Cardiac fibroblast (primary cell): ENCODE measurements around the gene ACAP1.
A peak's percentile ranks its signal among the peaks of the same experiment; 100 is the strongest.

Source experiments
- DNase-seq, 2 donors: peaks; one replicate each; pipeline versions ENCODE4 v3.0.0 to v3.0.0-alpha.2; 2010; ENCODE audit warnings: low read depth in 2 of 2
- H3K4me3 ChIP-seq, 2 donors: replicated peaks in 1 of 2; 1 replicate in 1 of 2; 2 replicates in 1 of 2; pipeline ENCODE4 v1.5.1; 2011; ENCODE audit warnings: low read depth in 2 of 2, low read length in 2 of 2, mild to moderate bottlenecking in 2 of 2, moderate library complexity in 1 of 2
- TF ChIP-seq, protein P1 (sequence below): IDR thresholded peaks from one replicate; pipeline ENCODE4 v1.5.1; 2011; ENCODE audit warnings: low read depth, mild to moderate bottlenecking, low read length, inconsistent platforms

ACAP1 gene

DNA sequence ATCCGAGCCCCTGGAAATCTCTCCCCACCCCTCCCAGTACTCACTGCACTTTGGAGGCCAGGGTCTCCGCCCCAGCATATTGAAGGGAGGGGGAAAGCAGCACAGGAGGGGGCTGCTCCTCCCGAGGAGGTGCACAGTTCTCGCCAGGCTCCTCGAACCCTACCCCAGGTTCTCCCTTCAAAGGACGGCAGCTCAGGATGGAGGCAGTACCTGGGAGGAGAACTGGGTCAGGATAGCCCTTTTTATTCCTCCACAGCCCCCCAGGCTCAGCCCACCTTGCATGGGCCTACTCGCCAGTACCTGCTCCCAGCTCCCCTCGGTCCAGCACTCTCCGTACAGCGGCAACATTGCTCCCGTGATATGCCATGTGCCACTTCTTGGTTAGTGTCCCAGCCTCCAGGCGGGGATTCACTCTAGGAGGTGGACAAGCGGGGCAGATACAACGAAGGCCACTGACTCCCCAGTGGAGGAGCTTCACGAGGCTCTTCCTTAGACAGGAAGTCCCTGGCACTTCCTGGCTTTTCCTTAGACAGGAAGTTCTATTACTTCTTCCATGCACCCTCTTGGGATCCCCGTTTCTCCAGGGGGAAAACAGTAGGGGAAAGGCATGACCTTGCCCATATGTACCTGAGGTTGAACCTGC lies 19.0 kb upstream of the ACAP1 start:
- TF ChIP-seq, protein P1, sequence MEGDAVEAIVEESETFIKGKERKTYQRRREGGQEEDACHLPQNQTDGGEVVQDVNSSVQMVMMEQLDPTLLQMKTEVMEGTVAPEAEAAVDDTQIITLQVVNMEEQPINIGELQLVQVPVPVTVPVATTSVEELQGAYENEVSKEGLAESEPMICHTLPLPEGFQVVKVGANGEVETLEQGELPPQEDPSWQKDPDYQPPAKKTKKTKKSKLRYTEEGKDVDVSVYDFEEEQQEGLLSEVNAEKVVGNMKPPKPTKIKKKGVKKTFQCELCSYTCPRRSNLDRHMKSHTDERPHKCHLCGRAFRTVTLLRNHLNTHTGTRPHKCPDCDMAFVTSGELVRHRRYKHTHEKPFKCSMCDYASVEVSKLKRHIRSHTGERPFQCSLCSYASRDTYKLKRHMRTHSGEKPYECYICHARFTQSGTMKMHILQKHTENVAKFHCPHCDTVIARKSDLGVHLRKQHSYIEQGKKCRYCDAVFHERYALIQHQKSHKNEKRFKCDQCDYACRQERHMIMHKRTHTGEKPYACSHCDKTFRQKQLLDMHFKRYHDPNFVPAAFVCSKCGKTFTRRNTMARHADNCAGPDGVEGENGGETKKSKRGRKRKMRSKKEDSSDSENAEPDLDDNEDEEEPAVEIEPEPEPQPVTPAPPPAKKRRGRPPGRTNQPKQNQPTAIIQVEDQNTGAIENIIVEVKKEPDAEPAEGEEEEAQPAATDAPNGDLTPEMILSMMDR: no peak
- no peak for DNase-seq
- no peak overlapping the region for H3K4me3 ChIP-seq

DNA sequence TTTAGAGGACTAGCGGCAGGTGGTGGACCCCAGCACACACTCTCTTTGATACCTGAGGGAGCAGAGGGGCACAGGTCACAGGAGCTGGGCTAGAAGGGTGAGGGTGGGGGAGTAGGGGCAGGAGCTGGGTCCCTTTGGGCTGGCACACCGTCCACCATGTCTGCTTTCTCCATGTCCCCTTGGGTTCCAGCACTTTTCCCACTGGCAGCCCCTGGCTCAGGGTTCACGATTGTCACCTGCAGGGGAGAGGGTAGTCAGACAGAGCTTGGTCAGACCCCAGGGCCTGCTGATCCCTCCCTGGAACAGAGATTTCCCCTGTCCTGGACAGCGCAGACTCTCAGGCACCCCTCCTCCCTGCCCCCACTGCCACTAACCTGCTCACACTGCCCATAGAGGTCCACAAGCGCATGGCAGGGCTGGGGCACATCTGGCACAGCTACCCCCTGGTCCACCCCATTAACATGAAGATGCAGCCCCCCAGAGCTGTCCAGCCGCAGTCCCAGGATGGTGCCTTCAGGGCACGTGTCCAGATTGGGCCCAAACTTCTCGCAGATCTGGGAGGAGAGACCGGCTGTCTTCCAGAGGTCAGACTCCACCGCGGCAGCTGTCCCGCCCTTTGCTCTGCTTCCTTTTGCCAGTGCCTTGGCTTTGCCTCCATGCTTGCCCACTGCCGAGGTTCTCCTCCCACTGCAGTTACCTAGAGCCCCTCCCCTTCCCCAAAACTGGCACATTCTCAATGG lies 18.0 kb upstream of the ACAP1 start:
- no peak overlapping the region for H3K4me3 ChIP-seq
- TF ChIP-seq, protein P1: no peak
- no peak for DNase-seq

DNA sequence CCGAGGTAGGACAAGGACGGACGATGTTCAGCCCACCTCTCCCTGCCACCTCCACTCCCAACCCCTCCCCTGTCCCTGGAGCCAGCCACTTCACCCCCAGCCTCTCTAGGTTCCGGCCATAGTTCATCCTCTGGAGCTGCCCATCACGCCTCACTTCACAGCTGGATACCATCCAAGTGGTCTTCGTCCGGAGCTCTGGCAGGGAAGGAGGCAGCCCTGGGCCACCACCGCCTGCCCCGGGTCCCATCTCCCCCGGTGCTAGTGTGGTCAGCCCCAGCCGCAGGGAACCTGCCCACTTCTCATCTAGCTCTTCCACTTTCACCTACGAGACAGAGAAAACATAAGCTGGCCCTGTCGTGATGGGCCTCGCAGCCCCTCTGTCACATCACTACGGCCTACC lies 14.9 kb upstream of the ACAP1 start:
- no peak overlapping the region for H3K4me3 ChIP-seq
- TF ChIP-seq, protein P1: no peak
- DNase-seq: no peak

- no peak overlapping the region for H3K4me3 ChIP-seq
- no peak for DNase-seq
- TF ChIP-seq, protein P1: no peak
Observed at GRCh38 chr17:7322520-7323194, 13.7 kb upstream of the ACAP1 start.

- TF ChIP-seq, protein P1: peak; percentile 92
- no peak overlapping the region for H3K4me3 ChIP-seq
- peak; percentile 48 to 51 for DNase-seq
Observed at GRCh38 chr17:7323731-7324437, 12.4 kb upstream of the ACAP1 start.

DNA sequence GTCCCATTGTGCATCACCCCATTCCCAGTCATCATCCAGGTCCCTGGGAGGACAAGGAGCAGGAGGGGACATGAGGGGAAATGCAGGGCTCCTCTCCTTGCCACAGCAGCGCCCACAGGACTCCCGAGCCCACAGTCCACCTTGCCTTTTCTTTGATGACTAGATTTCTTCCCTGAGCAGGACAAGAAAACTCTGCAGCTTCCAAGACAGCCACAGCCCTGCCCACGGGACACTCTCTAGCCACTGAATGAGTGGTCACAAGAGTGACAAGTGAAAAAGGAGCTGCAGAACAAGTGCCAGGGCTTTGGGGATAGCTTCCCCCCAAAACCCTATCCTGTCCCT lies 11.9 kb upstream of the ACAP1 start:
- H3K4me3 ChIP-seq: no peak overlapping the region
- DNase-seq: no peak
- TF ChIP-seq, protein P1: no peak
